BE2C (cell line): ENCODE results near the gene HAUS6.

ENCODE experiments used
- DNase-seq: peaks from one replicate; pipeline ENCODE4 v3.0.0-alpha.2; 2020
- H3K27me3 ChIP-seq: fragments of 250-450 bp; sonication (Bioruptor Pico); 2 replicates; pipeline ENCODE4 v1.5.1; 2020; ENCODE audit warnings: mild to moderate bottlenecking
- H3K36me3 ChIP-seq: fragments of 250-450 bp; sonication (Bioruptor Pico); 2 replicates; pipeline ENCODE4 v1.5.1; 2020; ENCODE audit warnings: mild to moderate bottlenecking
- H3K4me1 ChIP-seq: fragments of 250-450 bp; sonication (Bioruptor Pico); 2 replicates; pipeline ENCODE4 v1.5.1; 2020
- H3K4me3 ChIP-seq: 2 replicates; pipeline ENCODE4 v1.5.1; 2011; ENCODE audit warnings: low read depth, low read length
- H3K9me3 ChIP-seq: fragments of 250-450 bp; sonication (Bioruptor Pico); 2 replicates; pipeline ENCODE4 v1.5.1; 2020
- CTCF ChIP-seq: IDR thresholded peaks from 2 replicates; pipeline ENCODE4 v1.5.1; 2012; ENCODE audit warnings: mild to moderate bottlenecking, low read depth, low read length

HAUS6 gene

GRCh38 chr9:19057033-19057432 is 45.7 kb downstream of the HAUS6 start:
- Histone ChIP-seq H3K9me3 (no peaks in the 10 kb centered on the region), H3K4me3 (no peak overlapping the region), H3K4me1 (peaks cover 10% of the 10 kb centered on the region), H3K27me3 (no peaks in the 10 kb centered on the region), H3K36me3 (peaks cover 50% of the 10 kb centered on the region)
- DNase-seq: no peak
- TF ChIP-seq CTCF: no peak

- no peaks in the 10 kb centered on the region for H3K4me1 ChIP-seq
- no peaks in the 10 kb centered on the region; the same call in 1 of the 2 replicates for H3K36me3 ChIP-seq
- no peaks in the 10 kb centered on the region for H3K9me3 ChIP-seq
- no peaks in the 10 kb centered on the region for H3K27me3 ChIP-seq
- DNase-seq: no peak
- no peak for TF ChIP-seq CTCF
- peak overlapping the region; percentile 96 for H3K4me3 ChIP-seq
Observed at GRCh38 chr9:19050637-19051591, 51.8 kb downstream of the HAUS6 start.

- H3K36me3 ChIP-seq: no peaks in the 10 kb centered on the region; the same call in 1 of the 2 replicates
- no peaks in the 10 kb centered on the region for H3K27me3 ChIP-seq
- no peak for TF ChIP-seq CTCF
- no peak for DNase-seq
- no peaks in the 10 kb centered on the region for H3K9me3 ChIP-seq
- peak overlapping the region; percentile 96 for H3K4me3 ChIP-seq
- H3K4me1 ChIP-seq: no peaks in the 10 kb centered on the region
Observed at GRCh38 chr9:19049917-19050636, 52.6 kb downstream of the HAUS6 start.

GRCh38 chr9:19048966-19049916 is 53.5 kb downstream of the HAUS6 start, which contains the start of gene RRAGA:
Gene RRAGA (plus strand): TSS chr9:19049427. CDS start chr9:19049660, 233 bp downstream.
- no peaks in the 10 kb centered on the region for H3K27me3 ChIP-seq
- no peaks in the 10 kb centered on the region for H3K4me1 ChIP-seq

More at GRCh38 chr9:19048966-19049916, 53.5 kb downstream of the HAUS6 start, which contains the start of gene RRAGA:
- peak; percentile 81 for TF ChIP-seq CTCF
- H3K4me3 ChIP-seq: peak within 1 kb of the TSS; percentile 96
- DNase-seq: peak; percentile 95
- H3K9me3 ChIP-seq: no peaks in the 10 kb centered on the region
- no peaks in the 10 kb centered on the region; the same call in 1 of the 2 replicates for H3K36me3 ChIP-seq
